HG03469 (cell line): ENCODE results near the gene ALKBH3.

Experiments used
- ATAC-seq: cut with Tn5 transposase; IDR thresholded peaks from one replicate; pipeline ENCODE4 v1.9.1; 2021; ENCODE audit warnings: mild to moderate bottlenecking, moderate library complexity, moderate number of reproducible peaks; ENCODE audit not compliant: unreplicated experiment

Gene ALKBH3

GRCh38 chr11:43880640-43881159, at the start of gene ALKBH3:
ALKBH3 (plus strand) TSS chr11:43880831; CDS start chr11:43882653, 1,822 bp downstream.
- peak; percentile 94 for ATAC-seq

GRCh38 chr11:43830928-43831440, 49.6 kb upstream of the ALKBH3 start:
- no peak for ATAC-seq

GRCh38 chr11:43832536-43832935, 48.1 kb upstream of the ALKBH3 start:
- no peak for ATAC-seq

- no peak for ATAC-seq
Observed at GRCh38 chr11:43833657-43834073, 47.0 kb upstream of the ALKBH3 start.

DNA sequence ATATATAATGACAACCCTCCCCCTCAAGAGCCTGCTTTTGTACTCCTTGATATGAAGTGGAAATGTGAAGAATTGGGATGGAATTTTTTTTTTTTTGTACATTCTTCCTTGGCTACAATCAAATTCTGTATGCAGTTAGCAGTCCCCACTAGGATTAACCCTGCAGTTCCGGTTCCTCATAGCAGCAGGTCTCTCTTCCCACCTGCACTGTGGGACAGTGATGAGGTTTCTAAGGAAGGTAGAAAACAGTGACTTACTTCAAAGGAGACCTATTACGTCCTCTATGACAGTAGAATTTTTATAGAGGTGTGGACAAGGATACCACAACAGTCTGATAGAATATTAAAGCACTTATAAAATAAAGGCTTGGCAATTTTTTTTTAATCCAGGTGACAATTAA, 46.3 kb upstream of the ALKBH3 start:
- no peak for ATAC-seq

GRCh38 chr11:43835104-43835503, 45.5 kb upstream of the ALKBH3 start:
- no peak for ATAC-seq

- ATAC-seq, result no peak
Observed at GRCh38 chr11:43837879-43838278, 42.8 kb upstream of the ALKBH3 start.

DNA sequence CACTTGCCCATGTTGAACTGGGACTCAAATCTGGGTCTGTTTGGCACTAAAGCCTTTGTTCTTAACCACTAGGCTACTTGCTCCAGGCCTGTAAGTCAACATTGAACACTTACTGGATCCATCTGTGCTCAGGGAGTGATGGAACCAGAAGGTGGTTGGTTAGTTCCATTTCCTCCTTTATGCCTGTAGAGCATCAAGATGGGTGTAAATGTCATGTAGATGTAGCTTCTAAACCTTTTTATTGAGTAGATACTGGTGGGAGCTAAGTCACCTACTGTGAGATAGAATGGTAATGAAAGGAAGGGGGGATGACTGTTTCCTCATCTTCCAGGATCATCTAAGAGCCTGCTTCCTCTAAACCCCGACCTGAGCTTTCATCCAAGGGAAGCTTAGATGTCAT, 38.6 kb upstream of the ALKBH3 start:
- no peak for ATAC-seq

DNA sequence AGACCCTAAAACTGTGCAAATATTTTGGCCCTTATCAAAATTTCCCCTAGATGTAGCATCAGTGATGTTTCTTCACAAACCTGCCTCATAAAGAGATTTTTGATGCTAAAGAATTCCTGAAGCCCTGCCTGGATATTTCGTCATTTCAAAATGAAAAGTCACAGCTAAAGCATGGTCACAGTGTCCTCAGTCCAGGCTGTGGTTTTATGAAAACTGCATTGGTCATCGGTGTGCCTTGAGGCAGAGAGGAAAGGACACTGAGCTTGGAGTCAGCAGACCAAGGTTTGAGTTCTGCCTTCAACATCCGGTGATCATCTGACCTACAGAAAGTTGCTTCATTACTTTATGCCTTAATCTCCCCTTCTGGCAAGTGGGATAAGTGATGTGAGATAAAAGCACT, 34.8 kb upstream of the ALKBH3 start:
- ATAC-seq, result no peak

DNA sequence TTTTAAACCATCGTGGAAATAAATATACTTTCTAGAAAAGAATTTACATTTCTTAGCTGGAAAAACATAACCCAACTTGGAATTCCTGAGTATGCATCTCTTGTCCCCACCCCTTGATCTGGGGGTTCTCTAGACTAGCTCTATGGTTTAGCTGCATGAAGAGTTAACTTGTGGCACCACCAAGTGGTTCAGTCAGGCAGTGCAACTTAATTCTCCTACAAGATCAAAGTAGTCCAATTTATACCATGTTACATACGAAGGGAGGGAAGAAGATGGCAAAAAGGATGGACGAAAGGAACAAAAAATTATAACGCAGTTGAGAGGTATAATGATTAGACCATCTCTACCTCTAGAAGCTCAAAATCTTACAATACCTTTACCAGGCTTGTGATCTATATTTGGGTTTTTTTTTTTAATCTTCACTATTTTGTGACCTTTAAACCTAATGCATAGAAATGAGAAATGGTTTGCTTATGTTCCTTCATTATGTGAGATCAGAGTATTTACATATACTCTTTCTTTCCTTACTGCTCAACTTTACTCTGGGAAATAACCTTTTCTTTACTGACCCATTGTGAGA, 28.5 kb upstream of the ALKBH3 start:
- peak; percentile 85 for ATAC-seq

- ATAC-seq, result no peak
Observed at GRCh38 chr11:43853781-43854180, 26.9 kb upstream of the ALKBH3 start.

DNA sequence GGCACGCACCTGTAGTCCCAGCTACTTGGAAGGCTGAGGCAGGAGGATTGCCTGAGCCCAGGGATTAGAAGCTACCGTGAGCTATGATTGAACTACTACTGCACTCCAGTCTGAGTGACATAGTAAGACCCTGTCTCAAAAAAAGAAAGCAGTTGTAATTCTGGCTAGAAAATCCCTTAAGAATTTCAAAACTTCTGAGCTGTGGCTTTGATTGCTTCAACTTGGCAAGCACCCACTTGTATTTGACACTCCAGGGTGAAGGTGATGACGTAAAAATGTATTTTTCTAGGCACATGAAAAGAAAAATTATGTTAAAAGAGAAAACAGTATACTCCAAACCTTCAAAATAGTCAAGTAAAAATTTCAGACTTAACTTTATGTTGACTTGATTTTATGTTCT, 23.6 kb upstream of the ALKBH3 start:
- ATAC-seq, result no peak

DNA sequence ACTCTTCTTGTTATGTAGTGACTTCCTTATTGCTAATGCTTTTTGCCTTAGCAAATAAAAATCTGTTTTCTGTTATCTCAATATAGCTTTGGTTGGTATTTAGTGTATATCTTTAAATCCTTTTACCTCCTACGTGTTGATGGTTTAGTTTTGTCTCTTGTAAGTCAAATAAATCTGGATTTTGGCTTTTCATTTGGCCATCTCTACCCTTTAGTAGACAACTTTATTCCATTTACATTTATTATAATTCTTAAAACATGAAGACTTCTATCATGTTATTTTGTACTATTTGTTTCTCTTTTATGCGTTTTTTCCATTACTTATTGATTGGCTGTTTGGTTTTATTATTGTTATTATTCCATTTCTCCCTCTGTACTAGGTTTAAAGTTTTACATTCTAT, 19.5 kb upstream of the ALKBH3 start:
- ATAC-seq, result no peak

DNA sequence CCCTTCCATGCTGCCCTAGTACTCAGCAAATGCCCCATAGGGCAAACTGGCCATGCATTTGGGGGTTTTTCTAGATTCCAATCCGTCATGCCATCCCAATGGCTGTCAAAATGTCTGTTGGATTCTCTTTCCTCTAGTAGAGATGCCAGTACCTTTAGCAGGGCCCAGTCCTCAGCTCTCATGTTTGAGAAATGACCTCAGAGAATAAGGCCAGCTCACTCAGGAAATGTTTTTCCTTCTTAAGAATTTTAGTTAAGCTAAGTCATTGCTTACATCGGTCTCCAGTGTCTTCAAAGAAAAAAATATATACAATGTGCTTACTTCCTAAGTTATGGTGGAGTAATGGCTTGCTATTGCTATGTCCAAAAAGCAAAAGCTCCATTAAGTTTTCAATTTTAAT, 14.1 kb upstream of the ALKBH3 start:
- ATAC-seq, result no peak

DNA sequence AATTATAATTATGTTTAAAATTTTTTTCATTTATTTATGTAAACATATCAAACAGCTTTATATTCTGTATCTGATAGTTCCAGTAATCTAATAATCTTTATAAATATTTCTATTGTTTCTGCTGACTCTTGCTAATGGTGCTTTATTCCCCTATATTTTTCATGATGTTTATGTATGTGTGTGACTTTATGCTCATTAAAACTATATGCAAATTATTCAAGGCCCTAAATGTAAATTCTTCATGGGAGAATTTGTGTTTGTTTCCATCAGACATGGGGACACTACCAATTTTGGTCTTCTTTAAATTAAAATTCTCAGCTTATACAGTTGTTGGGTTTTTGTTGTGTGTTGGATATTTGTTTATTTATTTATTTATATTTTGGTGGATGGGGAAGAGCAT, 13.7 kb upstream of the ALKBH3 start:
- no peak for ATAC-seq

DNA sequence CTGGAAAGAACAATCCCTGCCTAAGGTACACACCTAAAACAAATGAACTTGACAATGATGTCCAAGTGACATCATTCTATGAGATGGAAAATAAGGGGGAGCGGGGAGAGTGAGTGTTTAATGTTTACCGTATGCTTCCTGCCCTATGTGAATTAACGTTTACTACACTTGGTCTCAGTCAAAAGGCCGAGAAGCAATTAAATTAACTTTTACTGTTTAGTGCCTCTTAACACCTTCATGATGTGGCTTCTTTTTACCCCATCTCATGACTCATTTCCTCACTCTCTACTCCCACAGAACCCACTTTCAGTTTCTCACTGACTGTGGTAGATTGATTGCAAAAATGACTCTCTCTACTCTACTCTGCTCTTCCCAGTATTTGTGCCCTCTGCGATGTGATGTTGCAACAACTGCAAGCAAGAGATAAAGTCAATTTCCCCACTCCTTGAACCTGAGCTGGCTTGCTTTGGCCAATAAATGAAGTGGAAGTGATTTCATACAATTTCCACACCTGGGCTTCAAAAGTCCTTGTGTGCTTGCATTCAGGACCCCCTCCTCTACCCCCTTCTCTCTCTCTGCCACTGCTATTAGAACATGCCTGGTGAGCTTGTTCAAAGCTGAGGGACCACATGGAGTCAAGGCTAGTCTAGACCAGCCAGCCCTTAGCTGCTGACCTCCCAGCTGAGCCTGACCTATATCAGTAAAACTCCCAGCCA, 11.6 kb upstream of the ALKBH3 start:
- peak; percentile 100 for ATAC-seq

DNA sequence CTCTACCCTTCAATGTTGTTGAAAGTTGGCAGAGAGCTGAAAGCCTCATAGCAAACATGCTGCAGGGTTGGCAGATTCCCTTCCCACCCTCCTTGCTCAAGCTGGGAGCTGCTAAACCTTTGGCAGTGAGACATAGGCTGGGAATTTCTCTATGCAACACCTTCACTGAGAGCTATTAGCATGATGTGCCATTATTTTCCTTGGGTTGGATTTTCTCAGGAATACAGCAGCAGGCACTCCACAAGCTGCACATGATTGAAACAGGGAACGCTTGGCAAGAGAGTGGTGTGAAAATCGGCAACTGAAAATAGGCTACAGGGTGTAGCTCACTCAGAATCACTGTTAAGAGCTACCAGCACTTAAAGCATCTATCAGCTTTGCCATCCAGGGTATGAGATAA, 9.6 kb upstream of the ALKBH3 start:
- no peak for ATAC-seq

- ATAC-seq, result no peak
Observed at GRCh38 chr11:43872995-43873394, 7.6 kb upstream of the ALKBH3 start.

DNA sequence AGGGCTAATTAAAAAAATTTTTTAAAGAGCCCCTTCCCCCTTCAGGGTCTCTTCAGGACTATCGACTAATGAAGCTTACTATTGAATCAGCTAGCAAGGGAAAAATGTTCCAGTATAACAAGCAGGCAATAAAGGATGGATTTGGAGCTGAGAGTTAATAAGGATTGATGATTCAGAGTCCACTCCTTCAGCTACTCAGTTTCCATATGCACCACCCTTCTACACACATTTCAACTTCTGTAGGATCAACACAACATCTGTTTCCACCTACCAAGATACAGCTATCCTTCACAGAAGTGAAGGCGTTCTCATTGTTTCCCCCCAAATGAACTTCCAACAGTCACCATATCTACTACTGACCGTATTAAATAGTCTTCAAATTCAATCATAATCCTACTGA, 6.6 kb upstream of the ALKBH3 start:
- no peak for ATAC-seq

DNA sequence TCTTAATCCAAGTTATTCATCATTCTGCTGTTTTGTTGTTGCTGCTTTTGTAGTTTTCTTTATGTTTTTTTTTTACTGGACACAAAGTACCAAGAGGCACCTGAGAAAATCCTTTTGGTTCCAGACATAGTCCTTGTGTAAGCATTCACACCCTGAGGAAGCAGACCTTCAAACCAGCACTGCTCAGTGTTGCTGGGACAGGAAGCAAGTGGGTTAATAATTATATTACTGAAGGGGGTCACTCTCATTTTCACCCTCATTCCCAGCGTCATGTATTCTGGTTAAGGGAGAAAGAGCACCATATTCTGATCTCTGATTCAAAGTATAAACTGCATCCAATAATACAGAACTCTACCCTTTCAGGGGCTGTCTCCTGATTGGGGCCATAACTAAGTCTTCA, 5.9 kb upstream of the ALKBH3 start:
- no peak for ATAC-seq

- no peak for ATAC-seq
Observed at GRCh38 chr11:43879789-43880639, 617 bp upstream of the ALKBH3 start.
